Esophagus muscularis mucosa (tissue), 4 donors: ENCODE measurements around the gene DGKA.

Experiments used
- CTCF ChIP-seq, 3 experiments: fragments of 200-600 bp in 2 of 3; fragments of 450-650 bp in 1 of 3; sonication (generic) in 2 of 3; IDR thresholded peaks; one replicate each; pipeline ENCODE4 v1.5.1; 2017 to 2019; ENCODE audit warnings: antibody characterized with exemption in 3 of 3, mild to moderate bottlenecking in 2 of 3, moderate library complexity in 1 of 3
- EP300 ChIP-seq: sonication (generic); formaldehyde crosslinking; IDR thresholded peaks from one replicate; pipeline ENCODE4 v1.6.1; 2017; ENCODE audit warnings: antibody characterized with exemption
- POLR2A ChIP-seq: fragments of 450-650 bp; IDR thresholded peaks from one replicate; pipeline ENCODE4 v1.6.1; 2017; ENCODE audit warnings: antibody characterized with exemption, moderate library complexity, mild to moderate bottlenecking, low read depth

DNA sequence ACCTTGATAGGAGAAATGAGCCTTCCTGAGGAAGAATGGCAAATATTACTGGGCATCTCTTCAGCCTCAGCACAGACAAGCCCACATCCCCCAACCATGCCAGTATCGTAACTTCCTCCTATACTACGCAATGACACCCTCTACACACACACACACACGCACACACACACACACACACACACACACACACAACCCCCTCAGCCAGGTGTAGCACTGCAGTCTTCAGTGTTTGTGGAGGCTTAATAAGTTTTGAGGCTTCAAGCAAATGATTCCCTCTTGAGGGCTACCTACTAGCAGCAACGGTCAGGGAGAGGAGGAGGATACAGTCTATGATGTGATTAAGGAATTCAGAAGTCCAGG lies 1.6 kb downstream of the DGKA start:
- no peak for TF ChIP-seq CTCF (IDR thresholded peaks at IDR 0.05)
- no peak for TF ChIP-seq EP300
- no peak for TF ChIP-seq POLR2A
